Fibroblast of skin of back (primary cell): Measurements from ENCODE around the gene PHYKPL. TPM values are rescaled to one million over a fixed set of nuclear protein-coding genes. Genes with fewer than 3 reads are reported as not detected.

Experiments
- DNase-seq: peaks from one replicate; pipeline ENCODE4 v3.0.0-alpha.2; 2013
- polyA plus RNA-seq, 2 experiments: library from polyadenylated mRNA; unstranded; fragments of 120-200 nt; gene quantifications; one replicate each; pipeline ENCODE4 v1.2.1, GENCODE V29; 2013; ENCODE audit not compliant: insufficient read length in 2 of 2

Gene PHYKPL
- polyA plus RNA-seq (2013, experiment 1 of 2; ENCODE audit: insufficient read length): 21.7 TPM
- 27.8 TPM for polyA plus RNA-seq (2013, experiment 2 of 2; ENCODE audit: insufficient read length)

DNA sequence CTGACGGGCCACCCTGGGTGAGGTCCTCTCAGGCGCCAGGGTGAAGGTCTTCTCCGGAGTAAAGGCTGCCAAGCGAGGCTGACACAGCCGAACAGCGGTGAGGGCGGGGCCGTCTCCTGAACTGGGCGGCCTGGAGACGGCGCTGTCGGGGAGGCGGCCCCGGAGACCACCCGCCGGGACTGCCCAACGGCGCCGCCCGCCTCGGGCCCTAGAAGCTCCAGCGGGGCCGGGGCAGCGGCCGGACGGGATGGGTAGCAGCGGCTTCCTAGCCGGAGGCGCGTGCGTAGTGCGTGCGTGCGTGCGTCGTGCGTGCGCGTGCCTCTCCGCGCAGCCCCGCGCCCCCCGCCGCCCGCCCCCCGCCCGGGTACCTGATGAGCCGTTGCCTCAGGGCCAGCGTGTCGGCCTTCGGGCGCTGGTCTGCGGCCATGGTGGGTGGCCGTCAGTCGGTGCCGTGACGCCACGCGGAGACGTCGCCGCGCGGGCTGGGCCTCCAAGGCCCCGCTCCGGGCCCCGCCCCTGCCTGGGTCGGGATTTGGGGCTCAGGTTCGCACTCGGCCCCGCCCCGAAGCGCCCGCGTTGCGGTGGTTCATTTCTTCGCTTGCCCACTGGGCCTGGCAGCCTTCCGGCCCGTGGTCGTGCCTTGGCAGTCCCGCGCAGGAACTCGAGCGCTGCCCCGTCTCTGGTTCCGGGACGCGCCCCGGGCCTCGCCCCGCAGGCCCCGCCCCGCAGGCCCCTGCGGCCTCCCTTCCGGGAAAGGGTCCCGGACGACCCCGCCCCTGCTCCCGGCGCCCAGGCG, at the start of gene PHYKPL:
Gene PHYKPL (minus strand): TSS at position 679 of the 796 bp plus-strand sequence. CDS start 252 bp downstream, at position 427.
- peak; percentile 74 for DNase-seq

GRCh38 chr5:178282391-178282790, 49.8 kb upstream of the PHYKPL start:
- DNase-seq: no peak

DNA sequence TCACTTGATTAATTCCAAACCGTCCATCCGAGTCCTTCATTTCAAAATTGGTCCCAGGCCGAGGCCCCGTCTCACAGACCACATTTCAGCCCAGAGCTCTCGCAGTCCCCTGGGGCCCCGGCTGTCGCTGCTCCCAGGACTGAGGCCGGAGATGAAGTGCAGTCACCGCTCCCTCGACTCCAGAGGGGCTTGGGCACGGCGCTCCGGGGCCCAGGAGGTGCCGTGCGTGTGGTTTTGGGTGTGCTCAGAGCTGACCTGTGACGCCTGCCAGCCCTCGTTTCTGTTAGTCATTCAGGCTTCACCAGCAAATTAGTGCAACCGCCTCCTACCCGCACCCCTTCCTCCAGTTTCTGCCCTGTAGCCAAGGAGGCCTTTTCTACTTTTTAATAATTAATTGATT, 48.7 kb upstream of the PHYKPL start:
- no peak for DNase-seq

GRCh38 chr5:178280631-178281030, 48.0 kb upstream of the PHYKPL start:
- DNase-seq: no peak

DNA sequence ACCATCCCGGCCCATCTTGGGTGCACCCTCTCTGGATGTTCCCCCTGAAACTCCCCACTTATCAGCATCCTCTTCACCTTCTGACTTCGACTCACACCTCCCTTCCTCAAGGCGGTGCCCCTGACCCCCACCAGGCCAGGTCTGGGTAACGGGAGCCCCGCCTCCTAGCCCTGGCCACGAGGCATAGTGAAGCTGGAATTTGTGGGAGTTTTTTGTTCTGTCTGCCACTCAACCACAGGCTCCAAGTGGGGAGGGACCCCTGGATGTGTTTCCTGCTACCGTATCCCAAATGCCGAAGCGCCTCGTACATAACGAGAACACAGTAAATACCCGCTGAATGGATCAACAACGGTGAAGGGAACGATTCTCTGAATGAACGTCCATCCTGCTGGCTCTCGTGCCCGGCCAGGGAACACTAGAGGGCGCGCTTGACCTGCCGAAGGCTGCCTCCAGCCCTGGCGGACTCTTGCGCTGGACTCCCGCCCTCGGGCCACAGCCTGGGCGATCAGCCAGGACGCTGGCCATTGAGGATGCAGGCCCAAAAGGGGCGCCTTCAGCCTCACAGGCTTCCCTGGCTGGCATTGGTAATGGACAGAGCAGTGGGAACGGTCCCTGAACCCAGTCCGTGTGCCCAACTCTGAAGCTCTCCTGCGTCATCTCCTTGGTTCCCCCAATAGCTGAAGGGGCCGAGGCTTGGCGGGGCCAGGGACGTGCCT, 47.3 kb upstream of the PHYKPL start:
- DNase-seq: peak; percentile 61

DNA sequence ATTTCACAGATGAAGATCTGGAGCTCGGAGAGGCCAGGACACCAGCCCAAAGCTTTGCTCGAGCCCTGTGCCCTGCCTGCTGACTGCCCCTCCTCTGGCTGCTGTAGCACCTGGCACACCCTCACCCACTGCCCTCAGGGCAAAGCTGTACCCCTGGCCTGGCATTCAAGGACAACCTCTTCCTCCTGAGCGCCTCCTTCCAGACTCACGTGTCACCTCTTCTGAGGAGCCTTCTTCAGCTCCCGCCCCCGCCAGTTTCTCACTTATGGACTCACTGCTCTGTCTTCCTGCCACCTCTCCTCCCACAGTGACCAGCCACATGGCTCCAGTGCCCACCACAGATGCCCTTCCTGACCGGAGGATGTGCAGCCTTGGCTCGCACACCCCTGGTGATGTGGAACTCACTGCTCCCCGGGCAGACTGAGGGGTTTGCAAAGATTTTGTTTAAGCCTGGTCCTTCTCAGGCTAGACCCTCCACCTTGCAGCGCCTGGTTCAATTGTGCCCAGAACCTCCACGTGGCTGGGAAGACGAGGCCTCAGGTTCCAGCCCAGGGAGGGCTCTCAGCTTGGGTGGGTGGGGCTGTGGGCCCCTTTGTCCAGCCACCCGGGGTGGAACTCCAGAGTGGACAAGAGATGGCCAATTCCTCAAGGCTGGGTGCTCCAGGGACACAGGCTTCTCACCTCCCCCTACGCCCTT, 46.6 kb upstream of the PHYKPL start:
- DNase-seq: no peak

DNA sequence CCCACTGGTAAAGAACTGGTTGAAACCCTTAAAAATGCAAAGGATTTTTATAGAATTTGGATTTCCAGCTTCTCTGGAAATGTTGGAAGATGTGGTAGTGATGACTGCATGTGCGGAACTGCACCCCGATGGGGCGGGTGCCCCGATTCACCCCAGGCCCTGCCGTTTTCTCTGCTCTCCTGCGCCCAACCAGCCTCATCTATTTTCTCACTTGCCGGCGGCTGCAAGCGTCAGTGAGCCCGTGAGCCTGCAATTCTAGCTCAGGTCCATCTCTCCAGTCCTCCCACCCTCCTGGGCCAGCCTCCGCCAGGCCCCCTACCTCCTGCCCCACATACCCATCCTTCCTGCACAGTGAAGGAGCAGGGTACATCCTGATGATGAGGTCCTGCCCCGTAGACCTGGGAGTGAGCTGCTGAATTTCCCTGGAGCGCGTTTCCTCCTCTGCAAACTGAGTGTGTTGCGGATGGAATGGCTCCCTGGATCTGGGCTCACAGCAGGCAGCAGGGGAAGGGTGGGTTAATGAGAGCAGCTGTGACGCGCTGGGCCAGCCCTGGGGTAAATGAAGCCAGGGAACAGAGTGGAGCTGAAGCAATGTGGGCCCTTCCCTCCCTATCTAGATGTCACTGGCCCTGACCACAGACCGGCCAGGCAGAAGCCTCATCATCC, 45.9 kb upstream of the PHYKPL start:
- no peak for DNase-seq

DNA sequence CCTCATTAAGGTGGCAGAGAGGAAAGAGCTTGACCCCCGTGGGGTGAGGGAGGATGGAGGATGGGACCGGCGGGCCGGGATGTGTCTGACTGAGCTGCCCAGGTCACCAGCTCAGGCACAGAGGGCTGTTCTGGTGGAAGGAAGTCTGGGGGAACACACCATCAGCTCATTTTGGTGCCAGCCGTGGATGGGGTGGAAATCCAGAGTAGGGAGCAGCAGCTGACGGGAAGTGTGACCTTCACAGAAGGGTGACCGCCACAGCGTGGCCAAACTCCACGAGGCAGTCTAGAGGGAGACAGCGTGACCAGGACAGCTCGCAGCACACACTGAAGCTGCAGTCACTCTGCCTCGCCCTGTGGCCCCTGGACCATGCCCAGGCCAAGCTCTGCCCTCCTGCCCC, 45.3 kb upstream of the PHYKPL start:
- no peak for DNase-seq

- DNase-seq: no peak
Observed at GRCh38 chr5:178277346-178277745, 44.7 kb upstream of the PHYKPL start.

GRCh38 chr5:178274781-178275537, 42.4 kb upstream of the PHYKPL start:
- DNase-seq: no peak

GRCh38 chr5:178273665-178274541, 41.3 kb upstream of the PHYKPL start:
- no peak for DNase-seq

DNA sequence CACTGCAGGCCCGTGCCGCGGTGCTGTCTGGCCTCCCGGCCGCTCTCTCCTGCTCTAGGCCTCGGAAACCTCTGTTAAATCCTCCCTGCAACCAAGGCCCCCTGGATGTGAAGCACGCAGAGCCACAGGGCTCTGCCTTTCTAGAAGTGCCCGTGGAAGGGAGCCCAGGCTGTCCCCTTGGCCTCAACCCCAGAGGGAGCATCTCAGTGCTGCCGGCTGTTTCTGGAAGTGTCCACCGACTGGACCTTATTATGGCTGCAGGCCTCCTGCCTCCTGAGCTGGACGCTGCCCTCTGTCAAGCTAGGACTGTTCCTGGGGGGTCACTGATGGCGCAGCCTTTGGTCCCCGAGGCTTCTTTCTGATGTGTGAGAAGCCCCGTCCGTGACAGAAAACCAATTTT, 40.4 kb upstream of the PHYKPL start:
- DNase-seq: no peak

- no peak for DNase-seq
Observed at GRCh38 chr5:178272591-178272990, 40.0 kb upstream of the PHYKPL start.

DNA sequence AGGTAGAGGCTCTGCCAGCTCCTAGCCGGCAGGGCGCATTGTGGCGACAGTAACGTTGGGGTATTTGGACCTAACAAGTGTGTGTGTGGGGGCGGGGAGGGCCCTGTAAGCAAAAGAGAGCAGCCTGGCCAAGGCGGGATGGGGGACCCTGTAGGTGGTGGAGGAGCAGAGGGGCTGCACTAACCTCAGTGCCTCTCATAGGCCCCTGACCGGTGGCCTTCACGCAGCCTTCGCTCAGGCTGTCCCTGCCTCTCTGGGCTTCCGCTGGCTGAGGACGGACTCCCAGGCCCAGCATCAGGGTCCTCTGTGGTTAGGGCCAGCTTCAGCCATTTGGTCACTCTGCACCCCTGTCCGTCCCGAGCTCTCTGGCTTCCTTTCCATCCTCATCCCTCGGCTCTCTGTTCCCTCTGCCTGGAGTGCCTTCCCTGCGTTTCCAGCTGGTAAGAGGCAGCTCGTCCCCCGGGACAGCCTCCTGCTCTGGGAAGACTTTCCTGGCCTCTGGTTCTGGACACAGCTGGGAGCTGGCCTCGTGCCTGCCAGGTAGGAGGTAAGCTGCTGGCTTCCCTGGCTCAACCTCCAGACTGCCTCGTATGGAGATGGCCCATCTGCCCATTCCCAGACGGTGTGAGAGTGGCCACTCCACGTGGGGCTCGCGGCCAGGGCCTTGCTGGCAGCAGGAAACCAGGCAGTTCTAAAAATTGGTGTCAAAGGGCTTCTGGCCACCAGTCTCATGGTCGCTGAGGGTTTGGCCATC, 39.3 kb upstream of the PHYKPL start:
- DNase-seq: no peak

- DNase-seq: no peak
Observed at GRCh38 chr5:178271231-178271630, 38.6 kb upstream of the PHYKPL start.

DNA sequence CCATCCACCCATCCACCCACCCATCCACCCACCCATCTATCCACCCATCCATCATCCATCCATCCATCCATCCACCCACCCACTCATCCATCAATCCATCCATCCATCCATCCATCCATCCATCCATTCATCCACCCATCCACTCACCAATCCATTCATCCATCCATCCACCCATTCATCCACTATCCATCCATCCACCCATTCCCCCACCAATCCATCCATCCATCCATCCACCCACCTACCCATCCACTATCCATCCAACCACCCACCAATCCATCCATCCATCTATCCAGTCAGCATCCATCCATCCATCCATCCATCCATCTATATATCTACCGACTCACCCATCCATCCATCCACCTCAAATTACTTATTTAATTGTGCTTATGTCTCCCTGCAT, 36.9 kb upstream of the PHYKPL start:
- no peak for DNase-seq

- DNase-seq: no peak
Observed at GRCh38 chr5:178267876-178268275, 35.3 kb upstream of the PHYKPL start.

DNA sequence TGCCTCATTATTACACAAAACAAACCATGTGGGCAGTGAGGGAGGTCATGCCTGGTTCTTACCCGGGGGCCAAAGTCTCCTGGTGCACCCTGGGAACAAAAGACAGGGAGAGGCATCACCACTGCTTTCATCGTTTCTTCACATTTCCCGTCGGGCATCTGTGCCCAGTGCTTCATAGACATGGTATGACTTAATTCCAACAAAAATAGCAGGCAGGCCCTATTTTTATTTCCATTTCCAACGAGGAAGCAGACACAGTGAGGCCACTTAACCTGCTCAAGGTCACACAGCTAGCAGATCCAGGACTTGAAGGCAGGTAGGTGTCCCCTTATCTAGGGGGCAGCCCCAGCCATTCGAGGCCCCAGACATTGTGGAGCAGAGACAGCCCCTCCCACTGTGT, 34.6 kb upstream of the PHYKPL start:
- no peak for DNase-seq

- DNase-seq: no peak
Observed at GRCh38 chr5:178266581-178266980, 34.0 kb upstream of the PHYKPL start.

DNA sequence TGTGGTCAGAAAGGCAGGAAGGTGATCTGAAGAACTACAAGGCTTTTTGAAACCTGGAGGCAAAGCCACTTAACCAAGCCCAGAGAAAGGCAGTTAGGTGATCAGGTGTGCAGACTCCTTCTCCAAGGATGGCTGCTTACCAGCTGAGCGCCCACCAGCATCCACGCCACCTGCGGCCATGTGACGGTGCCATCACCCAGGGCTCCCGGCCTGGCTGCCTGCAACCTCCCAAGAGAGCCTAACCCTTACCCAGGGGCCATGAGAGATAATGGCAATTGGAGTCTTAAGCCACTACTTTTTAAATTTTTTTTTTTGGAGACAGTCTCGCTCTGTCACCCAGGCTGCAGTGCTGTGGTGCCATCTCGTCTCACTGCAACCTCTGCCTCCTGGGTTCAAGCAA, 33.1 kb upstream of the PHYKPL start:
- no peak for DNase-seq
